Measurements from ENCODE around the gene AP2A2.

- TF ChIP-seq POLR2AphosphoS5 (IDR thresholded peaks at IDR 0.05; ENCODE audit: borderline replicate concordance, low read depth, low read length) (no peak), EZH2 (IDR thresholded peaks at IDR 0.05) (no peak)
These were observed 47.6 kb downstream of the AP2A2 start for GRCh38 chr11:973237-973636.

All from SK-N-MC (cell line).